Naive thymus-derived CD4-positive, alpha-beta T cell (primary cell): Measurements from ENCODE around the gene PANX2. TPM values are rescaled to one million over a fixed set of nuclear protein-coding genes. Genes with fewer than 3 reads are reported as not detected.
A peak's percentile ranks its signal among the peaks of the same experiment; 100 is the strongest.

Experiments
- ATAC-seq: fragments of 150-1000 bp; cut with Tn5 transposase; 2 replicates; pipeline ENCODE4 v1.10.0; 2021; ENCODE audit warnings: mild to moderate bottlenecking, moderate library complexity
- CTCF ChIA-PET: fragments of 350-600 bp; sonication (Branson Sonifier 250); formaldehyde crosslinking; loops from one replicate; lab custom pipeline; 2021; ENCODE audit warnings: antibody characterized with exemption; lab: Charles Lee
- POLR2A ChIA-PET: fragments of 350-600 bp; sonication (Branson Sonifier 250); formaldehyde crosslinking; loops from one replicate; lab custom pipeline; 2021; ENCODE audit warnings: antibody characterized with exemption, inconsistent platforms; lab: Charles Lee
- DNase-seq, 9 donors: peaks; one replicate each; pipeline versions ENCODE4 v3.0.0 to v3.0.0-alpha.2; 2020 to 2022; ENCODE audit warnings: mixed read lengths in 1 of 9
- H3K27ac ChIP-seq: one replicate; pipeline ENCODE4 v1.7.0; 2013; ENCODE audit warnings: mild to moderate bottlenecking, low read depth, low read length, moderate library complexity
- H3K27me3 ChIP-seq, 2 donors: one replicate each; pipeline ENCODE4 v1.7.0; 2013; ENCODE audit warnings: low read length in 2 of 2, mild to moderate bottlenecking in 2 of 2, moderate library complexity in 2 of 2; ENCODE audit not compliant: control insufficient read depth in 2 of 2, insufficient read depth in 2 of 2
- H3K36me3 ChIP-seq, 3 experiments: 1 replicate in 2 of 3; 2 replicates in 1 of 3; pipeline ENCODE4 v1.7.0; 2013; ENCODE audit warnings: low read length in 3 of 3, mild to moderate bottlenecking in 3 of 3, moderate library complexity in 1 of 3; ENCODE audit not compliant: insufficient read depth in 3 of 3, control insufficient read depth in 2 of 3
- H3K4me1 ChIP-seq, 2 donors: one replicate each; pipeline ENCODE4 v1.7.0; 2013; ENCODE audit warnings: low read length in 2 of 2, mild to moderate bottlenecking in 2 of 2, moderate library complexity in 1 of 2; ENCODE audit not compliant: control insufficient read depth in 2 of 2, insufficient read depth in 2 of 2
- H3K4me3 ChIP-seq: 2 replicates; pipeline ENCODE4 v1.7.0; 2013; ENCODE audit warnings: mild to moderate bottlenecking, low read length
- H3K9me3 ChIP-seq, 3 experiments: 1 replicate in 2 of 3; 2 replicates in 1 of 3; pipeline ENCODE4 v1.7.0; 2013; ENCODE audit warnings: low read length in 3 of 3; ENCODE audit not compliant: control insufficient read depth in 2 of 3
- H3K27ac Mint-ChIP-seq, 9 donors: one replicate each; pipeline ENCODE4 v1.8.0; 2020 to 2022; ENCODE audit warnings: mixed read lengths in 9 of 9, mild to moderate bottlenecking in 8 of 9, moderate library complexity in 5 of 9, inconsistent platforms in 2 of 9
- H3K27me3 Mint-ChIP-seq, 5 donors: one replicate each; pipeline ENCODE4 v1.8.0; 2021 to 2022; ENCODE audit warnings: mixed read lengths in 5 of 5, mild to moderate bottlenecking in 1 of 5
- H3K36me3 Mint-ChIP-seq, 5 donors: one replicate each; pipeline ENCODE4 v1.8.0; 2020 to 2022; ENCODE audit warnings: mixed read lengths in 5 of 5, mild to moderate bottlenecking in 3 of 5, inconsistent platforms in 1 of 5
- H3K4me1 Mint-ChIP-seq, 7 donors: one replicate each; pipeline ENCODE4 v1.8.0; 2020 to 2022; ENCODE audit warnings: mixed read lengths in 7 of 7, mild to moderate bottlenecking in 3 of 7, inconsistent platforms in 1 of 7
- H3K4me3 Mint-ChIP-seq, 10 donors: one replicate each; pipeline ENCODE4 v1.8.0; 2020 to 2022; ENCODE audit warnings: mild to moderate bottlenecking in 10 of 10, mixed read lengths in 10 of 10, moderate library complexity in 6 of 10, inconsistent platforms in 2 of 10
- H3K9me3 Mint-ChIP-seq, 11 donors: one replicate each; pipeline ENCODE4 v1.8.0; 2020 to 2022; ENCODE audit warnings: mixed read lengths in 11 of 11, mild to moderate bottlenecking in 4 of 11, inconsistent platforms in 1 of 11, moderate library complexity in 1 of 11
- intact Hi-C, 2 donors: fragments of 100-400 bp; cut with micrococcal nuclease; formaldehyde crosslinking; loops; one replicate each; pipeline ENCODE4 v1.15.1; 2023
- polyA plus RNA-seq, 2 donors: library from polyadenylated mRNA; unstranded; fragments of 300-500 nt; fragmentation: Illumina TruSeq; gene quantifications; one replicate each; pipeline ENCODE4 v1.2.3, GENCODE V29; 2021
- total RNA-seq, 6 experiments: library from RNA in 5 of 6; stranded (reverse) in 5 of 6; gene quantifications; 1 replicate in 5 of 6; 2 replicates in 1 of 6; pipeline ENCODE4 v1.2.3 and lab custom pipeline; 2021 to 2026

The PANX2 gene
- total and polyA plus RNA-seq, 7 experiments from 2014 or later: 0.27 to 2.0 (median 0.66) TPM; not detected in 4

DNA sequence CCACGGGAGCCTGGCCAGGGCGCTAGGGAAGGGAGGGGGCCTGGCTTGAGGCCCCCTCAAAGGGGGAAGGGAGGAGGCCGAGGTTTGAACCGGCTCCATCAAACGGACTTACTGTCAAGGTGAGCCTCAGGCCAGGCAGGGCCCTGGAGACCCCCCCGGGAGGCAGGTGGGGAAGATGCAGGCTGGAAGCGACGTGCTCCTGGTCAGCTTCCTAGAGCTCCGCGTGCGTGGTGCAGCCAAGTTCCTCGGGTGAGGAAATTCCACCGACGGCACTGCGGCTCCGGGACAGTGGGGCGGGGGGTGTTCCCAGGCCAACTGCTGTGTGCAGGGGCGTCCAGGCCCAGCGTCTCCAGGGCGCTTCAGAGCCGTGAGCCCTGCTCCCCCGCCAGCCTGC is 7.9 kb downstream of the PANX2 start:
- Histone ChIP-seq H3K36me3 (no peaks in the 10 kb centered on the region), H3K27me3 (no peaks in the 10 kb centered on the region), H3K4me1 (no peaks in the 10 kb centered on the region), H3K4me3 (no peak overlapping the region), H3K27ac (no peak overlapping the region), H3K9me3 (no peaks in the 10 kb centered on the region)
- no peak for ATAC-seq
- CTCF ChIA-PET: no interaction called here
- intact Hi-C loops: loop anchor here in 1 of 2 donors (10.0 kb wide), 1 partner anchor 184 kb away; no protein-coding TSS in a partner anchor
- no peaks in the 10 kb centered on the region for H3K36me3 Mint-ChIP-seq
- peaks cover 0 to 7% (median 4%) of the 10 kb centered on the region in 7 donors for H3K4me1 Mint-ChIP-seq
- no peak overlapping the region for H3K27ac Mint-ChIP-seq
- peaks cover 0 to 3% (median 0%) of the 10 kb centered on the region in 11 donors for H3K9me3 Mint-ChIP-seq
- peak in 1 of 9 donors; percentile 20 for DNase-seq
- POLR2A ChIA-PET: no interaction called here
- peaks cover 0 to 20% (median 5%) of the 10 kb centered on the region in 5 donors for H3K27me3 Mint-ChIP-seq
- H3K4me3 Mint-ChIP-seq: no peak overlapping the region

DNA sequence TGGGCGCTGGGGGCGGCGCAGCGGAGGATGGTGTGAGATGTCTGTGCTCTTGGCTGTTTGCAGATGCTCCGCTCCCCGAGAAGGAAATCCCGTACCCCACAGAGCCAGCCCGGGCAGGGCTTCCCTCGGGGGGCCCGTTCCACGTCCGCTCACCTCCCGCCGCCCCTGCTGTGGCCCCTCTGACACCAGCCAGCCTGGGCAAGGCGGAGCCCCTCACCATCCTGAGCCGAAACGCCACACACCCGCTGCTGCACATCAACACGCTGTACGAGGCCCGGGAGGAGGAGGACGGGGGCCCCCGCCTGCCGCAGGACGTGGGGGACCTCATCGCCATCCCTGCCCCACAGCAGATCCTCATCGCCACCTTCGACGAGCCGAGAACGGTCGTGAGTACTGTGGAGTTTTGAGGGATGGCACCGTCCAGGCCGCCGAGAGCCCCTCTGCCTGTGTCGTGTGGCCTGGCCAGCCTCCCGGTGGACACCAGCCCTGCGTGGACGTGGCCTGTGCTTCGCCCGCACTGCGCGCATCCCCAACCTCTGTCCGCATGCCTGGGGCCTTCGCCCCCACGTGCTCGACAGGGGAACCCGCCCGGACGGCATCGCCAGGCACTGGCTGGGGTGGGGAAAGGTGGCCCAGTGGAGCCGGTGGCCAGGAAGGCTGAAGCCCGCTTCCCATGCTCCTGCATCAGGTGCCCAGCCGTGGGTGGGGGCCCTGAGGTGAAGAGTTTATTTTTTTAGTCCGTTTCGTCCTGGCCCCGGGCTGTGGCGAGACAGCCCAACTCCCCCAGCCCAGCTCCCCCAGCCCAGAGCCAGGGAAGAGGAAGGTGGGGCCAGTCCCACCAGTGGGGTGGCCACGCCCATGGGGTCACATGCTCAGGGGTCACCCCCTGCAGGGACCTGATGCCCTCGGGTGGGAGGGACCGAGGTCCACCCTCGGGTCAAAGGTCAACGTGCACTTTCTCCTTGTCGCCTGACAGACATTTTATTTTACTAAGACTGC is 8.6 kb downstream of the PANX2 start:
- intact Hi-C loops: loop anchor here in 1 of 2 donors (10.0 kb wide), 1 partner anchor 184 kb away; no protein-coding TSS in a partner anchor
- H3K36me3 Mint-ChIP-seq: no peaks in the 10 kb centered on the region
- peaks cover 0 to 3% (median 0%) of the 10 kb centered on the region in 11 donors for H3K9me3 Mint-ChIP-seq
- H3K27me3 Mint-ChIP-seq: peaks cover 0 to 14% (median 5%) of the 10 kb centered on the region in 5 donors
- no peak overlapping the region for H3K4me3 ChIP-seq
- no peaks in the 10 kb centered on the region for H3K36me3 ChIP-seq
- H3K4me1 Mint-ChIP-seq: peaks cover 0 to 10% (median 4%) of the 10 kb centered on the region in 7 donors
- DNase-seq (peak in 1 of 9 donors; percentile 22), ATAC-seq (peak; percentile 7)
- H3K27ac ChIP-seq: no peak overlapping the region
- peak overlapping the region in 2 of 9 donors; percentile 26 to 42 for H3K27ac Mint-ChIP-seq
- no peaks in the 10 kb centered on the region for H3K4me1 ChIP-seq
- H3K9me3 ChIP-seq: no peaks in the 10 kb centered on the region
- POLR2A ChIA-PET: no interaction called here
- CTCF ChIA-PET: no interaction called here
- H3K27me3 ChIP-seq: no peaks in the 10 kb centered on the region
- peak overlapping the region in 1 of 10 donors; percentile 34 for H3K4me3 Mint-ChIP-seq

- ChIA-PET POLR2A (no interaction called here), CTCF (no interaction called here)
- Mint-ChIP-seq H3K36me3 (no peaks in the 10 kb centered on the region), H3K27ac (peak overlapping the region in 2 of 9 donors; percentile 26 to 42), H3K27me3 (peaks cover 0 to 14% (median 6%) of the 10 kb centered on the region in 5 donors), H3K4me1 (peaks cover 0 to 12% (median 5%) of the 10 kb centered on the region in 7 donors), H3K9me3 (peaks cover 0 to 3% (median 0%) of the 10 kb centered on the region in 11 donors), H3K4me3 (peak overlapping the region in 1 of 10 donors; percentile 34)
- ATAC-seq (no peak), DNase-seq (no peak)
- H3K27ac ChIP-seq: no peak overlapping the region
- peaks cover 0 to 1% of the 10 kb centered on the region in 2 donors for H3K4me1 ChIP-seq
- intact Hi-C loops: loop anchor here in 1 of 2 donors (10.0 kb wide), 1 partner anchor 185 kb away; no protein-coding TSS in a partner anchor
- H3K36me3 ChIP-seq: no peaks in the 10 kb centered on the region
- H3K4me3 ChIP-seq: no peak overlapping the region
- no peaks in the 10 kb centered on the region for H3K27me3 ChIP-seq
- H3K9me3 ChIP-seq: no peaks in the 10 kb centered on the region
Measured at GRCh38 chr22:50179937-50180726, 9.6 kb downstream of the PANX2 start.

GRCh38 chr22:50180727-50181521 is 10.4 kb downstream of the PANX2 start:
- ChIA-PET CTCF (no interaction called here), POLR2A (no interaction called here)
- Mint-ChIP-seq H3K36me3 (no peaks in the 10 kb centered on the region), H3K27me3 (peaks cover 0 to 14% (median 6%) of the 10 kb centered on the region in 5 donors), H3K27ac (no peak overlapping the region), H3K9me3 (peaks cover 0 to 3% (median 0%) of the 10 kb centered on the region in 11 donors), H3K4me1 (peaks cover 0 to 14% (median 8%) of the 10 kb centered on the region in 7 donors), H3K4me3 (no peak overlapping the region)
- H3K27me3 ChIP-seq: no peaks in the 10 kb centered on the region
- DNase-seq (no peak), ATAC-seq (no peak)
- no peak overlapping the region for H3K27ac ChIP-seq
- H3K9me3 ChIP-seq: no peaks in the 10 kb centered on the region
- no peaks in the 10 kb centered on the region for H3K36me3 ChIP-seq
- peaks cover 0 to 5% of the 10 kb centered on the region in 2 donors for H3K4me1 ChIP-seq
- H3K4me3 ChIP-seq: no peak overlapping the region
- intact Hi-C loops: no loop called here

GRCh38 chr22:50182176-50183081 is 11.9 kb downstream of the PANX2 start:
- Mint-ChIP-seq H3K27me3 (peaks cover 0 to 8% (median 6%) of the 10 kb centered on the region in 5 donors), H3K36me3 (peaks cover 0 to 1% (median 0%) of the 10 kb centered on the region in 5 donors), H3K27ac (peak overlapping the region in 1 of 9 donors; percentile 55), H3K4me1 (peaks cover 0 to 22% (median 14%) of the 10 kb centered on the region in 7 donors), H3K4me3 (no peak overlapping the region), H3K9me3 (peaks cover 0 to 1% (median 0%) of the 10 kb centered on the region in 11 donors)
- Histone ChIP-seq H3K36me3 (no peaks in the 10 kb centered on the region), H3K4me1 (peaks cover 9 to 13% of the 10 kb centered on the region in 2 donors), H3K27me3 (no peaks in the 10 kb centered on the region), H3K9me3 (no peaks in the 10 kb centered on the region), H3K27ac (no peak overlapping the region), H3K4me3 (no peak overlapping the region)
- ATAC-seq (no peak), DNase-seq (peak in 1 of 9 donors; percentile 6)
- ChIA-PET CTCF (no interaction called here), POLR2A (interaction anchor here (1.2 kb wide), 1 partner anchor 9 kb away, joined by 5 read pairs; no protein-coding TSS in a partner anchor)
- intact Hi-C loops: loop anchor here in 1 of 2 donors (1.0 kb wide), 1 partner anchor 7 kb away; no protein-coding TSS in a partner anchor
